Stimulated activated CD8-positive, alpha-beta memory T cell treated with anti-CD3 and anti-CD28 coated beads, Interleukin-12 subunit alpha, Interleukin-12 subunit beta, amount 100 ng/mL, for 1 hour (primary cell): ENCODE data around the gene BAZ2A.
"Not testable (repeated sequence)": the region's sequence is repeated elsewhere in the genome, so short reads cannot be mapped to it uniquely, and the experiment has no call there.

Source experiments
- DNase-seq: peaks from one replicate; pipeline ENCODE4 v3.0.0-alpha.2; 2020; ENCODE audit warnings: low read depth

The BAZ2A gene

DNA sequence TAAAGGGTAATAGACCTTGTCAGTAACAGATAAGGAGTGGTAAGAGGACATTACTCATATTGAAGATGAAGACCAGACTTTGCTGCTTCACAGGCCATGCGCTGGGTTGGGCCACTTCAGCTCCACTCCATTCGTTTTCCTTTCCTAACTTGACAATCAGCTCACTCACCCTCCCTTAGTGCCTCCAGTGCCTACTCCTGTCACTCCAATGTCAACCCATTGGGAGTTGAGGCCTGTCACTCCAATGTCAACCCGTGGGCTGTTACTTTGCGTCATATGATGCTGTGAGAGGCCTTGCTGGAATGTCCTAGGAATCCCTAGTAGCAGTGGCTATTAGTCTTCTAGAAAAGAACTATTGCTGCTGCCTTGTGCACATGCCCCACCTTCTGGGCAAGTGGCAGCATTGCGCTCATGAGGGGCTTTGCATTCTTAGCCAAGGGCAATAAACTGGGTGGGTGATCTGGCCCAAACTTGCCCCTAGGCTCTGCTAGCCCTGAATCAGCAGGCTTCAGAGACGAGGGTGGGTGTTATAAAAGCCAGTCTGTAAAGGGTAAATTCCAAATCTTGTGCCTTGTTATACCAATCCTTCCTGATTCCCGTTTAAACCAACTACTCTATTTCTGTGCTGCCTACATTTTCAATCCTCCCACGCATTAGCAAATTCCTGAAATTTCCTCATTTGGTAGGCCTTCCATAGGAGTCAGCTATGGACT lies 36.1 kb downstream of the BAZ2A start:
- DNase-seq, result peak; percentile 35

DNA sequence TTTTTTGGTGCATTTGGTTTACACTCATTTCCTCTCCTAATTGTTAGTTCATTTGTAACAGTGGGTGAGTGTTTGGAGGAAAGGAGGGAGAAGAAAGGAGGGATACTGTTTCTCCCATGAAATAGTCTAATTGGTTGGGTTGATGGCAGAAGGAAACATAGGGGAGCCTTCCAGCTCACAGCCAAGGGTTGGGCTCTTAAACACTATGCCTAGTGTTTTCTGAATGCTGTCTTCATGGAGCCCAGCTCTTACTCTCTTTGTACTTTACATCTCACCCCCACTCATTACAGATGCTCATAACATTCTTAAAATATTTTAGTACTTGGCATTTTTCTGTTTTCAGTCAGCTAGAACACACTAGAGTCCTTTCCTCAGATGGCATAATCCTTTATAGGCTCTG lies 38.2 kb downstream of the BAZ2A start:
- DNase-seq, result no peak

GRCh38 chr12:56591126-56591525 lies 39.0 kb downstream of the BAZ2A start:
- no peak for DNase-seq

DNA sequence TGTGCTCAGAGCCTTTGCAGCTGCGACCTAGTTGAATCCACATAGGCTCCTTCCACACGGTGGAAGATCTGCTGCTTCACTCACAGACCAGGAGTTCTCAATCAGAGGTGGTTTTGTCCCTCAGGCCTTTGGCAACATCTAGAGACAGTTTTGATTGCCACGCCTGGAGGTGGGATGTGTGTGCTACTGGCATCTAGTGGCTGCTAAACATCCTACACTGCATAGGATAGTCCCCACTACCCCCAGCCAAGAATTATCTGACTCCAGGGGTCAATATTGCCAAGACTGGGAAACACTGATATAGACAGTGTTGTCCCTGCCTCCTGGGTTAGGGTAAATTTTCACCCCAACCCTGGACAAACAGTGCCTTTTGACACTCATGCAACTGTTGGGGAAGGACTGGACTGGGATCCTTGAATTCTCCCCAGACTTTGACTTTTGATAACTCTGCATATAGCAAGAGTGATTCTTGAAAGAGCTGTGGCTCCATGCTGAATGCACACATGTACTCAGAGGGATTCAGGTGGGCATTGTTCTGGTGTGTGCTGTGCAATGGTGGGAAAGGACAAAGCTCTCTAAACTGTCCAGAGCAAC lies 39.8 kb downstream of the BAZ2A start:
- DNase-seq, result no peak

DNA sequence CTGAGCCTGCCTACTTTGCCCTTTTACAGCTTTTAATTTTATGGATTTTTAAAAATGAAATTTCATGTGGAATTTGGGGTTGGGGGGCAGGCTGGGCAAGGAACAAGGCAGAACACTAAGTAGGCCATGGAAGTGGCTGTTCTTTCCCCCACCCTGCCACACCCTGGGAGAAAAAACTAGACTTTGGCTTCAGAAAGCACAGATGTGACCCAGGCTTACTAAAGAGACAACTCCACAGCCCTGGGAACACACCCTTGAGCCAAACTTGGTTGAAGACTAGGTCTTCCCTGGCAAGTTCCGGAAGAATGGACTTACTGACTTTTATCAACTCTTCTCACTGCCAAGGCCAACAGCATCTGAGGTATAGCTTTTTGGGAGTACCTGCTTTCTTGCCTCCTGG lies 40.3 kb downstream of the BAZ2A start:
- no peak for DNase-seq

GRCh38 chr12:56585098-56585497 lies 45.0 kb downstream of the BAZ2A start:
- DNase-seq, result no peak

DNA sequence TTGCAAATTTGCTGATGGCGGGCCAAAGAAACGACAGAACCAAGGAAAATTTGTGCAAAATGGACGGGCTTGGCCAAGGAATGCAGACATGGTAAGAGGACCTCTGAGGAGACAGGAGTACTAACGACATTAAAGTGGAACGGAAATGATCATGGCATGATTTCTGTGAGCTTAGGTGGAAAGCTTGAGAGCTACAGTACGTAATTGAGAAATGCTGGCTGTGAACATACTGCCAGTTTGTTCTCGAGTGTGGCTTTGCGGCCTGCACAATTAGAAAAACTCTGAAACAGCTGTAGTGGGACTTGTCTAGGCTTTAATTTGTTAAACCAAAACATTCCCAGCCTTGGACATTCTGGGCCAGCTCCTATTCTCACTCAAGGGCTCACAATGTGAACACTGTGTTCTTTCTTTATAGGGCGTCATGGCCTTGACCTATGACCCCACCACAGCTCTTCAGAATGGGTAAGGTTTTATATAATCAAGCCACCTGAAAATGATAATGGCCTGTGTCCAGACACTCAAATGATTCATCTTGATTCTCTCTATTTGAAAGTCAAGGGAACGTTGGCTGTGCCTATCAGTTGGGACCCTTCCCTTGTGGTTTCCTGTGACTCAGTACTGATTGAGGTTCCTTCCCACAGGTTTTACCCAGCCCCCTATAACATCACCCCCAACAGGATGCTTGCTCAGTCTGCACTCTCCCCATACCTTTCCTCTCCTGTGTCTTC lies 48.5 kb downstream of the BAZ2A start:
- DNase-seq, result peak; percentile 12

DNA sequence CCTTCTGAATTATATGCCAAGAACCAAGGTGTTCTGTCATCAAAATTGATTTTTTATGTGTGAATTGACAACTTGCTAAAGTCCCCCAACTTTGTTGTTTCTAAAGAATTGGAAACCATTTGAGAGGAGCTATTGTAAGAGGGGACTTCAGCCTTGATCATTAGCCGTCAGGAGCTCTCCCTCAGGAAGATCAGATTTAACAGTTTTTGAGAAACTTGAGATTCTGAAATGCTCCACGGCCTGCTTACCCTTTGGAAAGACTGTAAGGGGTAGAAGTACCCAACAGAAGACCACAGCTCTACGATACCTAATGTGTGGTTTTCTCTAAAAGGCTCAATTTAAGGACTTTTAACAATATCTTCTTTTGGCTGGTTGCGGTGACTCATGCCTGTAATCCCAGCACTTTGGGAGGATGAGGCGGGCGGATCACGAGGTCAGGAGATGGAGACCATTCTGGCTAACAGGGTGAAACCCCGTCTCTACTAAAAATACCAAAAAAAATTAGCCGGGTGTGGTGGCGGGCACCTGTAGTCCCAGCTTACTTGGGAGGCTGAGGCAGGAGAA lies 51.1 kb downstream of the BAZ2A start:
- DNase-seq, result no peak

- not testable (repeated sequence) for DNase-seq
These were observed 52.9 kb downstream of the BAZ2A start for GRCh38 chr12:56577248-56577647.

DNA sequence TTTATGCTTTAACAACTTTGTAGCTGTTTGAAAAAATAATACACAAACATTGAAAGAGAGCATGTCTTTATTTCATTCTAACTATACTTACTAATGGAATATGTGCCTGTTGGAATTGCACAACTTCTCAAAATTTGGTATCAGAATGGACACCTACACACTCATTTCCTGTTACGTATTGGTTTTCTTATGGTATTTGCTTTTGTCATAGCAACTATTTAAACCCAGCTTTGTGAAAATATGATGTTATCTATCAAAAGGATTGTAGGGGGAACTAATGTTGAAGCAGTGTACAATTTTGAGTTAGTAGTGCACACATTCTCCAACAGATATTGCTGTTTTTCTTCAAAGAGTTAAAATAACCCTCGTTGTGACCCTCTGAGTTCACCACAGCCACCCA lies 55.9 kb downstream of the BAZ2A start:
- DNase-seq, result no peak

DNA sequence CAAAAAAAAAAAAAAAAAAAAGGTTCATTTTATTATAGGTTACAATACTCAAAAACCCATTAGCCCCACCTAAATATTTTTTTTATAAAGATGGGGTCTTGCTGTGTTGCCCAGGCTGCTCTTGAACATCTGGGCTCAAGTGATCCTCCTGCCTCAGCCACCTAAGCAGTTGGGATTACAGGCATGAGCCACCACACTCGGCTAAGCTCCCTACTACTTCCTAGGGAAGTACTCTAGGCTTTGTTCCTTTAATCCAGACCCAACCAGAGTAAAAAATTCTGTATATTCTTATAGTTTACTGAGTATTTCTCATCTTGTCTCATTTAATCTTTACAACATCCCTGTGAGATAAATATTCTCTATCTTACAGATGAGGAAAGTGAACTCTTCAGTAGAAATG lies 57.8 kb downstream of the BAZ2A start:
- no peak for DNase-seq

GRCh38 chr12:56571121-56571520 lies 59.0 kb downstream of the BAZ2A start:
- no peak for DNase-seq

DNA sequence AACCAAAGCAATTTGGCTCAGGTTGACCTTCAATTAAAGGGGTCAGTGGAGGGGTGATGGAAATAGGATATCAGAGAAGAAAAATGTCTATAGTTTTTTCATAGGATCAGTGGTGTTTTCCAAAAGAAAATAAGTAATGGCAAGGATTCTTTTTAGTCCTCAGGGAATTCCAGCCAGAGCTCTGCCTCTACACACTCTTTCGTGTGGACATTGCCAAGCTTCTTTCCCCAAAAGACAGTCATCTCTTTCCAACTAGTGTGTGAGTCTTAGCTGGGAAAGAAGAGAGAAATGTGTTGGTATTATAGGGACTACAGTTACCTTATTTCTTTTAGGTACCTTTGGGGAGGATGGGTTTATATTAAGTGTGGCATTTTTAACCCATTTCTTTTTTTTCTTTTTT lies 62.0 kb downstream of the BAZ2A start:
- DNase-seq, result no peak

GRCh38 chr12:56565510-56566101 lies 64.5 kb downstream of the BAZ2A start:
- DNase-seq, result peak; percentile 8

GRCh38 chr12:56551070-56551469 lies 79.1 kb downstream of the BAZ2A start:
- DNase-seq, result no peak

DNA sequence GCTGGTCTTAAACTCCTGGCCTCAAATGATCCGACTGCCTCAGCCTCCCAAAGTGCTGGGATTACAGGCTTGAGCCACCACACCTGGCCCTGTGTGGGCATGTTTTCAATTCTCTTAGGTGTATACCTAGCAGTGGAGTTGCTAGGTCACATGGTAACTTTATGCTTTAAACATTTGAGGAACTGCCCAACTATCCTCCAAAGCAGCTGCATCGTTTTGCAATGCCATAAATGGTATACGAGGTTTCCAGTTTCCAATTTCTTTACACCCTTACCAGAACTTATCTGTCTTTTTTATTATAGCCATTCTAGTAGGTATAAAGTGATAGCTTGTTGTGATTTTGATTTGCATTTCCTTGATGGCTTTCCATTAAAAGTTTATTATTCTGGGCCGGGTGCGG lies 83.4 kb downstream of the BAZ2A start:
- DNase-seq, result no peak
